Raji (cell line): Measurements from ENCODE around the gene ARHGEF18.

Experiments
- POLR2A ChIP-seq: IDR thresholded peaks from 2 replicates; pipeline ENCODE4 v1.6.1; 2011; ENCODE audit warnings: low read depth, low read length, control low read depth; ENCODE audit not compliant: insufficient read depth

ARHGEF18 gene

DNA sequence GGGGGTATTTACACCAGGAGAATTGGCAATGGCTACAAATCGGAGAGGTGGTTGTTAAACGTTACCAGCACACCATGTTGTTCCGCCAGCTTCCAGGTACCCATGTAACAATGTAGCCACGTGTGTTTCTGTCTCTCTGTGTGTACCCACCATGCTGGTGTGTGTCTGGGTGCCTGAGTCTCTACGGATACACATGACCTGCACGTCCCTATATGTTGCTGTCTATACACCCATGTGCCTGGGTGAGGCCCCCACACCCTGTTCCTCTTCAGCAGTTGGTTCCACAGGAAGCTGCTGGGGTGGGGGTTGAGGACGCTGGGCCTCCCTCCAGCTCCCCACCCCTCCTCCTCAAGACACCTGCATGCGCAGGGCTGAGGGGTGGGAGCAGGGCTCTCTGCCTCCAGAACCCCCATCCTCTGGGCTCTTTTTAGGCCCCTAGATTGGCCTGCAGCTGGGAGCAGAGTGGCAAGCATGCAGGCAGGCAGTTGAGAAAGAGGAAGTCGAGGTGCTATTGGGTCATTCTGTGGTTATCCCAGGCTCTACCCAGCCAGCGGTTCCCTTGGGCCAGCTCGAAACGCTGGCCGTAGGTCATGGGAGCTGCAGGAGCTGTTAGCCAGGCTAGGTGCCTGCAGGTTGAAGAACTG, at the start of gene ARHGEF18:
TSS of gene ARHGEF18 (plus strand) at position 351 of the 644 bp plus-strand sequence. CDS start 13,954 bp downstream, outside the sequence.
- peak; percentile 89 for TF ChIP-seq POLR2A

DNA sequence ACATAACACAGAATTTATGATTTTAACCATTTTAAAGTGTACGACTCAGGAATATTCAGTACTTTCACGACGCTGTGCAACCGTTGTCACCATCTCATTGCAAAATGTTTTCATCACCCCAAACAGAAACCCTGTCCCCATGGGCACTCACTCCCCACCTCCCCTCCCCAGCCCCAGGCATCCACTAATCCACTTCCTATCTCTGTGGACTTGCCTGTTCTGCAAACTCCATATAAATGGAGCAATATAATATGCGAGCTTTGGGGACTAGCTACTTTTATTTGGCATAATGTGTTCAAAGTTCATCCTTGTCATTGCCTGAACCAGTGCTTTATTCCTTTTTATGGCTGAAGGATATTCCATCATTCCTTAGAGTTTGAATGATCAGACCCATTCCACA, 47.2 kb upstream of the ARHGEF18 start:
- no peak for TF ChIP-seq POLR2A

DNA sequence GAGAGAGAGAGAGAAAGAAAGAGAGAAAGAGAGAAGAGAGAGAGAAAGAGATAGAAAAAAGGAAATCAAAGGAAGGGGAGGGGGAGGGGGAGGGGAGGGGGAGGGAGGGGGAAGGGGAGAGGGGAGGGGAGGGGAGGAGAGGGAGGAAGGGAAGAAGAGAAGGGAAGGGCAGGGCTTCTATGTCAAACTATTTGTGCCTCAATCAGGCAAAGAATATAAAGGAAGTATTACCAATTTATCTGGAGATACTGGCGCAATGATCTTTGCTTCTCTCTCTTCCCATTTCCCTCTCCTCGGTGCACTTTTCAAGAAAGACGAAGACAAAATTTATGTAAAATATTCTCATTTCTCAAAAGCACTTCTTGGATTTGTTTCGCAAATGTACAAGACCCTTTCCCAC, 45.3 kb upstream of the ARHGEF18 start:
- TF ChIP-seq POLR2A = no peak

DNA sequence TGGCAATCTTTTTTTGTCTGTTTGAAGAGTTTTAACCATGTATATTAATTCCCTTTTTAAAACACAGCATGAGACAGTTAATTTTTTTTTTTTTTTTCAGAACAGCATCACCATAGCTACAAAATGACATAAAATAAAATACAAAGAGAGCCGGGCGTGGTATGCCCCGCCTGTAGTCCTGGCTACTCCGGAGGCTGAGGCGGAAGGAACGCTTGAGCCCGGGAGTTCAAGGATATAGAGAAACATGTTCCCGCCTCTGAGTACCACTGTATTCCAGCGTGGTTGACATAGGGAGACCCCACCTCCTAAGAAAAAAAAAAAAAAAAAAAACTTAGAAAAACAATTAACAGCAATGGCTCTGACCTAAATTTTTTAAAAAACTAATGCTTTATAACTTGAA, 44.5 kb upstream of the ARHGEF18 start:
- TF ChIP-seq POLR2A = no peak

DNA sequence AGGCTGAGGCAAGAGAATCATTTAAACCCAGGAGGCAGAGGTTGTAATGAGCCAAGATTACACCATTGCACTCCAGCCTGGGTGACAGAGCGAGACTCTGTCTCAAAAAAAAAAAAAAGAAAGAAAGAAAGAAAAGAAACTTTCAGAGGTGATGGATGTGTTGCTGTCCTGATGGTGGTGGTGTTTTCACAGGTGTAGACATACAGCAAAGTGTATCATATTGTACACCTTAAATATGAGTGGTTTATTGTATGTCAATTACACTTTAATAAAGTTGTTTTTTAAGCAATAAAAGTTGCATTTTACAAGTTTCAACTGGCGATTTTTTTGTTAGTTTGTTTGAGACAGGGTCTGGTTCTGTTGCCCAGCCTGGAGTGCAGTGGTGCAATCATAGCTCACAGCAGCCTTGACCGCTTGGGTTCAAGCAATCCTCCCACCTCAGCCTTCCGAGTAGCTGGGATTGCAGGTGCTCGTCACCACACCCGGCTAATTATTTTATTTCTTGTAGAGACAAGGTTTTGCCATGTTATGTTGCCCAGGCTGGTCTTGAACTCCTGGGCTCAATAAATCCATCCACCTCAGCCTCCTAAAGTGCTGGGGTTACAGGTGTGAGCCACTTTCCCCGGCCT, 41.0 kb upstream of the ARHGEF18 start:
- TF ChIP-seq POLR2A = no peak

DNA sequence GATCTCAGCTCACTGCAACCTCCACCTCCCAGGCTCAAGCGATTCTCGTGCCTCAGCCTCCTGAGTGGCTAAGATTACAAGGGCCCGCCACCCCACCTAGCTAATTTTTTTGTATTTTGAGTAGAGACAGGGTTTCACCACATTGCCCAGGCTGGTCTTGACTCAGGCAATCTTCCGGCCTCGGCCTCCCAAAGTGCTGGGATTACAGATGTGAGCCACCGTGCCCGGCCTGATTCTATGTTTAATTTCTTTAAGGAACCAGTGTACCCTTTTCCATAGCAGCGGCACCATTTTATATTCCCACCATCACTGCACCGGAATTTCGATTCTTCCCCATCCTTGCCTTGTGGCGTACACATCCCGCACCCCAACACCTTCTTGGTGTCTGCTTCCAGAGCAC, 36.8 kb upstream of the ARHGEF18 start:
- no peak for TF ChIP-seq POLR2A

DNA sequence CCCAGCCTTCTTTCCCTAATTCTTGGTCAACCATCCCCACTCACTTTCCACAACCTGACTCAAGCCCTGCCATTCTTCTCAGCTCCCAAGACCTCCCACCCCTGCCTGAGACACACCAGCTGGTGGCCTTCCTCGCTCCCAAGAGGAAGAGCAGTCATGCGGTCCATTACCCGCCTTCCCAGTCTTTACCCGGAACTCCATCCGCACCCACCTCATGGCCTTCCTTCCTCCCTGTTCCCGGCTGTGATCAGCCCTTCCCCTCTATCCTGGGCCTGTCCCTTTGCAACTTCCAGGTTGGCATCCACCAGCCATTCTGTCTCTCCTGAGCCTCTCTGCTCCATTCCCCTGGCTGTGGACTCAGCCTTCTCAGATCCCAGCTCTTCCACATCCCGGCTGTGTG, 35.9 kb upstream of the ARHGEF18 start:
- TF ChIP-seq POLR2A = no peak

DNA sequence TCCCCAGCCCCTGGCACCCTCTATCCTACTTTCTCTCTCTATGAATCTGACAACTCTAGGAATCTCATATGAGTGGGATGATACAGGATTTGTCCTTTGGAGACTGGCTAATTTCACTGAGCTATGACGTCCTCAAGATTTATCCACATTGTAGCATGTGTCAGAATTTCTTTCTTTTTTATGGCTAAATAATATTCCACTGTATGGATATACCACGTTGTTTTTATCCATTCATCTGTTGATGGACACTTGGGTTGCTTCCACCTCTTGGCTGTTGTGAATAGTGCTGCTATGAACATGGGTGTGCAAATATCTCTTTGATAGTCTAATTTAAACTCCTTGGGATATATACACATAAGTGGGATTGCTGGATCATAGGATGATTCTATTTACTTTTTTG, 30.6 kb upstream of the ARHGEF18 start:
- no peak for TF ChIP-seq POLR2A

DNA sequence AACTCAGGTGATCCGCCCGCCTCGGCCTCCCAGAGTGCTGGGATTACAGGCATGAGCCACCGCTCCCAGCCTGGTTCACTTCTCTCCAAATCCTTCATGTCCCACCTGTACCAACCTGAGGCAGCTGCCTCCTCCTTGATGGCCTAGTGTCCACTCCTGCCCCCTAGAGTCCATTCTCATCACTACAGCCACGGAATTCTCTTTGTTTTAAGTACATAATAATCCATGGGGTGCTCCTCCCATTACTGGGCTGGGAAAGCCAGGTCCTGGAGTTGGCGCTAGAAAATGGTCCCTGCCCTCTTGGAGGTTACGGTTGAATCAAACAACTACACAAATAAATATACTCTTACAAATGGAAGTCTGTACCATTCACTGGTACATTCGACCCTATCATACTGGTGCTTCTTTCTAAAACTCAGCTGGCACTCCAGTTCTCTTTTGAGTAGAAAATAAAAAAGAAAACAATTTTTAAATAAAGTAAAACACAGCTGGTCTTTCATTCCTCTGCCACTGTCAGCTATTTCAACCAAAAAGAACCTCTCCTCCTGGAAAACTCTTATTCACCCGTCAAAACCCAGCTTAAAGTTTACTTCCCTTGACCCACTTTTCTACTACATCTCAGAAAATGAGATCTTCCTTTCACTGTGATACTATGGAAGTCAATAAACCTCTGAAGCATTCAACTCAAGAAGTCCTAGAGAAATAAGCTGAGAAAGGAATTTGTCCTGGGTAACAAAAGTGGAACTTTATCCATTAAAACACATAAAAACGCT, 22.4 kb upstream of the ARHGEF18 start:
- TF ChIP-seq POLR2A = no peak

DNA sequence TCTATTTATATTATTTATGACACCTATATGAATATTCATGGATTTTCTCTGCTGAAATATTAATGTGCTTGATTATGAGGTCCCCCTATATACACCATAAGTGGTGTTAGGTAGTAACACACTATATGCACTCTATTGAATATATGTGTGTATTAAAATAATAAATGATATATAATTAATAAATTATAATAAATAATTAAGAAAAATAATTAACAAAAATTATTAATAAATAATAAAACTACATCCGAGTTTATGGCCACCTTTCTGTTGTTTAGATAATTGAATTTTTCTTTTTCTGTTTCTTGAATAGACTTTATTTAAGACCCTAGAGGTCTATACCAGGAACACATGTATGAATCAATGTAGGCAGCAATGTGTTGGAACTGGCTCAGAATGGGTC, 20.9 kb upstream of the ARHGEF18 start:
- TF ChIP-seq POLR2A = no peak

DNA sequence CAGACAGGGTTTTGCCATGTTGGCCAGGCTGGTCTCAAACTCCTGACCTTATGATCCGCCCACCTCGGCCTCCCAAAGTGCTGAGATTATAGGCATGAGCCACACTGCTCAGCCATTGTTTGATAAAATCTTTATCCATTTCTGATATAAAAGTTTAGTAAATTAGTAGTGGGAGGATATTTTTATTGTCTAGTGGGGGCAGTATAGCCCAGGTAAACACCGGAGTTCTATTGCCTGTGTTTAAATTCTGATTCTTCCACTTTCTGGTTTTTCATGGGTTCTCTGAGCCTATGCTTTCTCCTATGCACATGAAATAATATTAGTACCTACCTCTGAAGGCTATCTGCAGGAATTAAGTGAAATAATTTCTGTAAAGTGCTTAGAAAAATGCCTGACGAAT, 20.1 kb upstream of the ARHGEF18 start:
- TF ChIP-seq POLR2A = no peak

DNA sequence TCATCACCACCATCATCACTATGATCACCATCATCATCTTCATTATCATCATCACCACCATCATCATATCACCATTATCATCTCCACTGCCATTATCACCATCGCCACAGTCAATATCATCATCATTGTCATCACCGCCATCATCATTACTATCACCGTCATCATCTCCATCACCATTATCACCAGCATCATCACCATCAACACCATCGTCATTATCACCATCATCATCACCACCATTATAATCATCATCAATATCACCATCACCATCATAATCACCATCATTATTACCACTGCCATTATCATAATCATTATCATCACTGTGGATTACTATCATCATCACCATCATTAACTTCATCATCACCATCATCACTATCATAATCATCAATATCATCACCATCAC, 17.3 kb upstream of the ARHGEF18 start:
- no peak for TF ChIP-seq POLR2A

DNA sequence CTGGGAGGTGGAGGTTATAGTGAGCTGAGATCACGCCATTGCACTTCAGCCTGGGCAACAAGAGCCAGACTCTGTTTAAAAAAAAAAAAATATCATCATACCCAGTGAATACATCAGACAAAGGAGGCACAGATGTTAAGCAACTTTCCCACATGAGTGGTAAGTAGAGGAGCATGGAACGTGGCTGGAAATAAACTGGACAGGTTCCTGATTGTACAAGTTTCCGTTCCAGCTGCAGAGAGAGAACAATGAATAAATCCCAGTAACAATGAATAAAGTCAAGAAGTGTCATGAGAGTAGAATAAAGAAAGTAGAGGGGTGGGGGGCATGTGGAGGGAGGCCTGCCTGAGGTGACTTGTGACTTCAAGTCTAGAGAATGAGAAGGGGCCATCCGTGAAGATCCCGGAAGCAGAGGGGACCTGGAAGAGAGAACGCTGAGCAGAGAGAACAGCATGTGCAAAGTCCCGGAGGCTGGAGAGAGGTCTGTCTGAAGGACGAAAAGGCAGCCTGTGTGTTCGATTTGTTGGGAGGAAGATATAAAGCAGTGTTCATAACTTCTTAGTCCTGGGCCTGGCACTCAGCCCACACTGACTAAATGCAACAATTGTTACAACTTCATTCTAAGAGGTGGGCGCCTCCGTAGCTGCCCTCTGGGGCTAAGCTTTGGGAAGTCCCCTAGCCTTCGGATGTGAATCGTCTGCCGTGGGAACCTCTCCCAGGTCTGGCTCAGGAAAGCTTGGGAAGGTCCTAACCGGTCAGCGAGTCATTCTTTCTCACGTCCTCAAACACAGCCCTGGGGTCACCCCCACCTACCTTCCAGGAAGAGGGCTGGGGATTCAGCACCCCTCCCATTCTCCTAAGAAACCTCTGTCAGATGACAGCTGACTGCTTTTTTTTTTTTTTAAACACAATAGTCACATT, 15.3 kb upstream of the ARHGEF18 start:
- TF ChIP-seq POLR2A = no peak

DNA sequence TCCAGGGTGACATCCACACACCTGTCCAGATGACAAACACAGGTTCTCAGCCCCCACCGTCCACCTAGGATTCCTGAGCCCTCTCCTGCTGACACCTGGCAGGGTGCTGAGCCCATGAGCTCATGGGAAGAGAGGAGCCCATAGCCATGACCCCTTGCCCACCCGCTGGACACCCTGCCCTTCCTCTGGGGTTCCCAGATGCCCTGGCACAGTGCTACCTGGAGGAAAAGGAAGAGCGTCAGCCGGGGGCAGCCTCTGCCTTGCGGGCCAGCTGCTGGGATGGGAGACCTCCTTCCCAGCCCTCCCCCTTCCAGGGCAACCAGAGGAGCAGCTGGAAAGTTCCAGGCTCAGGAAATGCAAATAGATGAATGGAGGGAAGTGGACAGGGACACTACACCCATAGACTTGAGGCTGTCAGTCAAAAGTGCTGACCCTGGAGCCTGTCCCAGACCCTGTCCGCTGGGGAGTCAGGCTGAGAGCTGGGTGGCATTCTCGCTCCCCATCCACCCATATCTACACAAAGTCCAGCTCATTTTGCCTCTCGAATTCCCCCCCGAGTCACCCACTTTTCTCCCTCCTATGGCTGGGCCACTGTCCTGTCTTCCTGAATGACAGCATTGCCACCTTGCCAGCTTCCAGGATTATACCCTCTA, 12.3 kb upstream of the ARHGEF18 start:
- TF ChIP-seq POLR2A = no peak
